ENCODE data around the gene FGF12.
A peak's percentile ranks its signal among the peaks of the same experiment; 100 is the strongest.

FGF12 gene

DNA sequence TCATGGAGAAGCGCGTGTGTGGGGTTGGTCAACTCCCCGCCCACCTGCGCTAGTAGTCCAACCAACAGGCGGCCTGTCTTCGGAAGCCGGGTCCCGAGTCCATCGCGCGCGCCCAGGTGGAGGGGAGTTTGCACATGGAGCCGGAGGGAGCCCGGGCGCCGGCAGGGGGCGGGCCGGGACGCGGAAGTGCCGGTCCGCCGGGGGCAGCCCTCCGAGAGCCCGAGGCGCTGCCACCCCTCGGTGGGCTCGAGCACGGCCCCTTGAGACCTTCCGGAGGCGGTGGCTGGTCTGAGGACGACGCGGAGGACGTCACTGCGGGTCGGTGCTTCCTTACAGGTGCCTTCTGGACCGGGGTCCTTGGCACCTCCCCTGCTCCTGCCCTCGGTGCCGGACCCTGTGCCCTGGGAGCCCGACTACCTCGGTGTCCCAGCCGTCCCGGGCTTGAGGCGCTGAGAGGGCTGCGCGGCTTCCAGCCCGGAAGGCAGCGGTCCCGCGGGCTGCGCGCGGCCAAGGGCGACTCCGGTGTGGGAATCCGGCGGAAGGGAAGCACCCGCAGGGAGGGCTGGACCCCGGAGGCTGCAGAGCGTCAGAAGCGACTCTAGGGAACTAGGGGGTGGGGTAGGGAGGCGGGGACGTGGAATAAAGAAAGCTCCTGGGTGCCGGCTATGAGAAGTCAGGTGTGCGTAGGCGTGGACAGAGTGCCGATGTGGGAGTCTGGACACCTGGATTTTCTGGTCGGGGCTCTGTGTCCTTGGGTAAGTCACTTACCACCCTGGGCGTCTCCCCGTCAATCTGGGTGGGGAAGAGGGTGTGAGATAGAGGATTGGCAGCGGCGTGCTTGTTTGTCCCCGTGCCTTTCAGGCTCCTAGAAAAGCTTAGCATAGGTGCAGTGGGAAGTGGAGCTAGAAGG lies 212.3 kb downstream of the FGF12 start:
- peak overlapping the region; percentile 51 for H3K4me3 ChIP-seq (ENCODE audit: low read length)
- no peak for DNase-seq (ENCODE audit: low read depth)
- TF ChIP-seq, protein P1, sequence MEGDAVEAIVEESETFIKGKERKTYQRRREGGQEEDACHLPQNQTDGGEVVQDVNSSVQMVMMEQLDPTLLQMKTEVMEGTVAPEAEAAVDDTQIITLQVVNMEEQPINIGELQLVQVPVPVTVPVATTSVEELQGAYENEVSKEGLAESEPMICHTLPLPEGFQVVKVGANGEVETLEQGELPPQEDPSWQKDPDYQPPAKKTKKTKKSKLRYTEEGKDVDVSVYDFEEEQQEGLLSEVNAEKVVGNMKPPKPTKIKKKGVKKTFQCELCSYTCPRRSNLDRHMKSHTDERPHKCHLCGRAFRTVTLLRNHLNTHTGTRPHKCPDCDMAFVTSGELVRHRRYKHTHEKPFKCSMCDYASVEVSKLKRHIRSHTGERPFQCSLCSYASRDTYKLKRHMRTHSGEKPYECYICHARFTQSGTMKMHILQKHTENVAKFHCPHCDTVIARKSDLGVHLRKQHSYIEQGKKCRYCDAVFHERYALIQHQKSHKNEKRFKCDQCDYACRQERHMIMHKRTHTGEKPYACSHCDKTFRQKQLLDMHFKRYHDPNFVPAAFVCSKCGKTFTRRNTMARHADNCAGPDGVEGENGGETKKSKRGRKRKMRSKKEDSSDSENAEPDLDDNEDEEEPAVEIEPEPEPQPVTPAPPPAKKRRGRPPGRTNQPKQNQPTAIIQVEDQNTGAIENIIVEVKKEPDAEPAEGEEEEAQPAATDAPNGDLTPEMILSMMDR (conservative IDR thresholded peaks at IDR 0.05; ENCODE audit: low read depth, low read length), result no peak

DNA sequence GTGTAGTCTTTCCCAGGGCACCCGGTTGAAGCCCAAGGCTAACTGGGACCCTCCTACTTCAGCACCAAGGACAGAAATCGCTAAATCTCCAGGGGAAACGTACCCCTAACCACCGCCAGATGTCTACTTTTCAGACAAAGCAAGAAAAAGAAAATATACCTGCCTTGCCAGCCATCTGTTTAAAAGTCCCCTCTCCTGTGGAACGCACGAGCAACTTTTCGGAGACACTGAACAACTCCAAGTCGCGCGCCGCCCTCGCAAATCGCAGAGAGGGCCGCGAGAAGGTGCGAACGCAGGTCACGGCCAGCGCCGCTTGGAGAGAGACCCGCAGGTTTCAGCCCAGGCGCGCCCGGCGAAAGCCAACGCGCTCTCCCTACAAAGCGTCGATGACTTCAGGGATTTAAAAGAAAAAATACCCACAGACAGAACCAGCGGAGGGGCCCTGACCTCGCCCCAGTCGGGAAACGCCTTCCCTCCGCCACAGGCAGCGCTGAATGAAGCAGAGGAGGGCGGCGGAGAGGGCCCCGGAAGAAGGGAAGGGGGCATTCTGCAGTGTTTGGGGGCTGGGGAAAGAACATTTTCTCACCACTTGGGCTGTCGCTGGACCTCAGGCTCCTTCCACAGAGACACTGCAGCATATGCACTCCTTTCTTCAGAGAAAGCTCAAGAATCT lies 213.1 kb downstream of the FGF12 start:
- DNase-seq (ENCODE audit: low read depth), result no peak
- H3K4me3 ChIP-seq (ENCODE audit: low read length), result peak overlapping the region; percentile 51

DNA sequence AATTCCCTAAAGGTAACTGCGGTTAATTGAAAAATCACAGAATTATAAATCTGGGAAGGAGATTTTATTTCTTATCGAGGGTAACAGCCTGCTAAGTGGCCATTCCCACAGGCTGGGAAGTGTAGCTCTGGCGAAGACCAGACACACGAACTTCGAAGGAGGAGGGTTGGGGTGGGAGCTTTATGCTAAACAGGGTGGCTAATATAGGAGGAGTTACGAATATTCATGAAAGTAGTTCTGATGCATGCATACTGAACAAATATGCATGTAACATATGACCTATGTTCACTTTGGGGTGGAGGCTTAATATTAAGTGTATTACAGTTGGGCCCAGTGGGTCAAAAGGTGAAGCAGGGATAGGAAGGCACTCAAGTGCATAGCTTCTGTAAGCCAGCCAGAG lies 221.6 kb downstream of the FGF12 start:
- no peak for DNase-seq (ENCODE audit: low read depth)
- no peak overlapping the region for H3K4me3 ChIP-seq (ENCODE audit: low read length)
- TF ChIP-seq, protein P1 (conservative IDR thresholded peaks at IDR 0.05; ENCODE audit: low read depth, low read length), result no peak

More for the DNA sequence above, 213.1 kb downstream of the FGF12 start:
- TF ChIP-seq, protein P1 (conservative IDR thresholded peaks at IDR 0.05; ENCODE audit: low read depth, low read length), result peak; percentile 35

DNA sequence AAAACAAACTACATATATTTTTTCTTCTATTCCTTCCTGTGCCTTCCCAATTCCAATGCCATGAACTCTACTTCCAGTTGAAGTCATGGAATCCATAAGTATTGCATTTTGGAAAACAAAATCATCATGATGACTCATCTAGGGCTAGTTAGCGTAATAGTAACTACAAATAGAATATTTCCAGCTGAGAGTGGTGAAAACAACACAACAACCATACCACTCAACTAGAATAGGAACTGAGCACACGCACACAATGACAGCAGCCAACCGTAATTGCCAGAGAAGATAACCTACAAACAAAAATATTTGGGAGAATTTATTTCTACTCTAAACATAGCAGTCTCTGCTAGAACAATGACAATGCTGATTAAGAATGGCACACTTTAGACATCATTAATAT lies 225.9 kb downstream of the FGF12 start:
- TF ChIP-seq, protein P1 (conservative IDR thresholded peaks at IDR 0.05; ENCODE audit: low read depth, low read length), result no peak
- no peak overlapping the region for H3K4me3 ChIP-seq (ENCODE audit: low read length)
- no peak for DNase-seq (ENCODE audit: low read depth)

DNA sequence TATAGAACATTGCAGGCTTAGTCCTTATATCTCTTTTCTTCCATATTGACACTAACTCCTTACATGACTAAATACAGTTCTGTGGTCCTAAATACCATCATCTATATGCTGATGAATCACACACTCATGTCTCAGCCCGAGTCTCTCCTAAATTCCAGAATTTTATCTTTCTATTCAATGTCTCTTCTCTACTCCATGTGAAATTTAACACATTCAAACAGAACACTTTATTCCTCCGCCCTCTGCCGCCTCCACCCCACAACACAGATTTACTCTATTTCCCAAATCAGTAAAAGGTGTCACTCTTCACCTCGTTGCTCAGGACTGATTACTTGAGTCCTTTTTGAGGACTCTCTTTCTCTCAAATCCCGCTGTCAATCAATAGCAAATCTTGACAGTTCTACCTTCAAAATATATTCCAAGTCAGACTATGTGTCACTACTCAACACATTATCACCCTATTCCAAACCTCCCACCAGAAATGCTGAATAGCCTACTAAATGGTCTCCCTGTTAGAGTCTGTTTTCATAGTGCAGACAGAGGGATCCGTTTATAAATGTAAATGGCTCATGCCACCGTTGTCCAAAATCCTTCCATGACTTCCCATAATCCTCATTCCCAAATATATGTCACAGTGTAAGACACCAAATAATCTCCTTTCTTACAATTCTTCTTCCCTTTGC lies 230.3 kb downstream of the FGF12 start:
- TF ChIP-seq, protein P1 (conservative IDR thresholded peaks at IDR 0.05; ENCODE audit: low read depth, low read length), result no peak

DNA sequence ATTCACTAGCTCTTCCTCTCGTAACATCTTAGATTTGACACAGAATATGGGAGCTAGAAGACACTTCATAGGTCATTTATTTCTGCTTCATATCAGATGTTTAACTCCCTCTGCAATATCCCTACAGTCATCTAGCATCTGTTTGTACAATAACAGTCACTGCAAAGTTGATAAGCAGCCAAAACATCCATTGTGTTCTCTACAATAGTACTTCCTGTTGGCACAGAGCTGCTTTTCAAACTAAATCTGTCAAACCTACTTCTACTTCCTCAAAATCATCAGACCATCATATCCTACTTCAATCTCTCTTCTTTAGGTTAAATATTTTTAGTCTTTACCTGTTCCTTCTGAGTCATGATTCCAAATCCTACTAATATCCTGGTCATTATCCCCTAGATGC lies 233.2 kb downstream of the FGF12 start:
- DNase-seq (ENCODE audit: low read depth), result no peak
- TF ChIP-seq, protein P1 (conservative IDR thresholded peaks at IDR 0.05; ENCODE audit: low read depth, low read length), result no peak
- H3K4me3 ChIP-seq (ENCODE audit: low read length), result no peak overlapping the region

More for the DNA sequence above, 230.3 kb downstream of the FGF12 start:
- no peak overlapping the region for H3K4me3 ChIP-seq (ENCODE audit: low read length)
- no peak for DNase-seq (ENCODE audit: low read depth)

Data from retinal pigment epithelial cell (primary cell).